Measurements from ENCODE around the gene FHIP2A.
A peak's percentile ranks its signal among the peaks of the same experiment; 100 is the strongest.

FHIP2A gene

DNA sequence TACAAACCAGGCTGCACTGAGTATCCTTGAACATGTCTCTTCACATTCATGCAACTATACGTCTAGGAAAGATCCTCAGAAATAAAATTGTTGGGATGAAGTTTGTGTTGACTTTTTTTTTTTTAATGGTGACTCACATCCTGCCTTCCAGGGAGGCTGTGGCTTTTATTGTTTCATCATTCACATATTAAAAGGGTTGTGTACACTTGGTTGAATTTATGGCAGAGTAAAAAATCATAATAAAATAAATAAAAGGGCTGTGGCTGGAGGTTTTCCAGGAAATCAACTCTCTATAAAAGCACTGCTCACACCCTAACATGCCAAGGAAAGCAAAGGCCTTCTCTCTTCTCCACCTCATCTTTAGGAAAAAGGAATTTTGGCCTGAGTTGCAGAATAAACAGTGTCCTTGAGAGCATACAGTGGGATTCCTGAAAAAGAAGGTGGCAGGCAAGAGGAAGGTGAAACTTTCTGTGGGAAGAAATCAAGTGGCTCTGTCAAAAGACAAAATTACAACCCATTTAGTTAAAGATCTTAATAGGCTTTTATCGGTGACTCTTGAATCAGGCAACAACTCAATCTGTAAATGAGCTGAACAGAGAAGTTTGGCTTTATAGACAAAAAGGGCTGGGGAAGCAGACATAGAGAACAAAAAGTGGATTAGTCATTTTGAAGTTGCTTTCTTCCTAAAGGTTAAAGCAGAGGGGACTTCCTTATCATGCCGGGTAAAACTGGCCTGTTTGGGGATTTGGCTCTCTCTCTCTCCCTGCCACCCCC, 41.6 kb upstream of the FHIP2A start (continued):
- TF ChIP-seq ZNF596 (tag by site-specific recombination; IDR thresholded peaks at IDR 0.05) = no peak
- TF ChIP-seq, protein P1, sequence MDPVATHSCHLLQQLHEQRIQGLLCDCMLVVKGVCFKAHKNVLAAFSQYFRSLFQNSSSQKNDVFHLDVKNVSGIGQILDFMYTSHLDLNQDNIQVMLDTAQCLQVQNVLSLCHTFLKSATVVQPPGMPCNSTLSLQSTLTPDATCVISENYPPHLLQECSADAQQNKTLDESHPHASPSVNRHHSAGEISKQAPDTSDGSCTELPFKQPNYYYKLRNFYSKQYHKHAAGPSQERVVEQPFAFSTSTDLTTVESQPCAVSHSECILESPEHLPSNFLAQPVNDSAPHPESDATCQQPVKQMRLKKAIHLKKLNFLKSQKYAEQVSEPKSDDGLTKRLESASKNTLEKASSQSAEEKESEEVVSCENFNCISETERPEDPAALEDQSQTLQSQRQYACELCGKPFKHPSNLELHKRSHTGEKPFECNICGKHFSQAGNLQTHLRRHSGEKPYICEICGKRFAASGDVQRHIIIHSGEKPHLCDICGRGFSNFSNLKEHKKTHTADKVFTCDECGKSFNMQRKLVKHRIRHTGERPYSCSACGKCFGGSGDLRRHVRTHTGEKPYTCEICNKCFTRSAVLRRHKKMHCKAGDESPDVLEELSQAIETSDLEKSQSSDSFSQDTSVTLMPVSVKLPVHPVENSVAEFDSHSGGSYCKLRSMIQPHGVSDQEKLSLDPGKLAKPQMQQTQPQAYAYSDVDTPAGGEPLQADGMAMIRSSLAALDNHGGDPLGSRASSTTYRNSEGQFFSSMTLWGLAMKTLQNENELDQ (tag by site-specific recombination; IDR thresholded peaks at IDR 0.05; ENCODE audit: low read depth) = no peak
- TF ChIP-seq, protein P2, sequence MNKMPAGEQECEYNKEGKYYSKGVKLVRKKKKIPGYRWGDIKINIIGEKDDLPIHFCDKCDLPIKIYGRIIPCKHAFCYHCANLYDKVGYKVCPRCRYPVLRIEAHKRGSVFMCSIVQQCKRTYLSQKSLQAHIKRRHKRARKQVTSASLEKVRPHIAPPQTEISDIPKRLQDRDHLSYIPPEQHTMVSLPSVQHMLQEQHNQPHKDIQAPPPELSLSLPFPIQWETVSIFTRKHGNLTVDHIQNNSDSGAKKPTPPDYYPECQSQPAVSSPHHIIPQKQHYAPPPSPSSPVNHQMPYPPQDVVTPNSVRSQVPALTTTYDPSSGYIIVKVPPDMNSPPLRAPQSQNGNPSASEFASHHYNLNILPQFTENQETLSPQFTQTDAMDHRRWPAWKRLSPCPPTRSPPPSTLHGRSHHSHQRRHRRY (tag by site-specific recombination; IDR thresholded peaks at IDR 0.05) = no peak
- TF ChIP-seq BCL11A (tag by site-specific recombination; IDR thresholded peaks at IDR 0.05; ENCODE audit: low read depth) = peak; percentile 94
- 0 out of 2 replicates have a peak, but pooled peaks have one; percentile 35 for TF ChIP-seq ZBTB8A (tag by site-specific recombination; IDR thresholded peaks at IDR 0.05)
- no peak for TF ChIP-seq REPIN1 (tag by site-specific recombination; IDR thresholded peaks at IDR 0.05; ENCODE audit: low read depth)

DNA sequence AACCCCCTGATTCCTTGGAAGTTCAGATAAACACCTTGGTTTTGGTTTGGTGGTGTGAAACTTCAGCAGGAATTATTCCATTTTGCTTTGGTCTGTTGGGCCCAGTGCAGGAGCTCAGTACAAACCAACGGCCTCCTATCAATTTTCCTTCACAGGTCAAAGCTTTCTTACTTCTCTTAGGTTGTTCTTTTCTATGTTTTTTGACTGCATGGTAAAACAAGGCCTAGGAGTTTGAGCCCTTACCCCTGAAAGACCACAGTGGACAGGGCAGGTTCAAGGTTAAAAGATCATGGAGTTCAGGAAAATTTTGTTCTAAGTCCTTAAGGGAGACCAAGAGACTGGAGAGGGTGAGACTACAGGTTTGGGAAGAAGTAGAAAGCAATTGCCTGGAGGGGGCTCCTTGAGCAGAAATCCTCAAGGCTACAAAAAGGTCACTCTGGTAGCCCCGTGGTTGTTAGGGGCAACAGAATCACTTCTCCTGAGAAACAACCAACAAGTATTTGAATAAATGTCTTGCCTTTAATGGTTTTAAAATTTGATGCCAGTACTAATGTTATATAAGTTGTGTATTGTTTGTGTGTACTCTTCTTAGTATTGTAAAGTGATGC, 40.9 kb upstream of the FHIP2A start:
- no peaks in the 10 kb centered on the region for H3K36me3 ChIP-seq (ENCODE audit: control insufficient read depth in 2 of 2, insufficient read depth in 1 of 2, low read length in 2 of 2)
- CTCF ChIA-PET = interaction anchor here (0.6 to 0.9 kb wide), 3 partner anchors 111 to 341 kb away, joined by 3 to 4 read pairs (median 3); no protein-coding TSS in a partner anchor

DNA sequence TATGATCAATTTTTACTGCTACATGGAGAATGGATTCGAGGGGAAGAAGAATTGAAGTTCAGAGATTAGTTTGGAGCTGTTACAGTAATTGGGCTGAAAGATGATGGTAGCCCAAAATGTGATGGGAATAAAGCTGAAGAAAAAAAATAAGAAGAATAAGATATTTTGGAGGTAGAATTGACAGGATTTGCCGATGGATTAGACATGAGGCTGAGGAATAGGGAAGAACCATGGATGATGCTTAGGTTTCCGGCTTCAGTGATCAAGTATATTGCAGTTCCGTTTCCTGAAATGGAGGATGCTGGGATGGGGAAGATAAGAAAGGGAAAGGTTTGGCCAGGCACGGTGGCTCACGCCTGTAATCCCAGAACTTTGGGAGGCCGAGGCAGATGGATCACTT, 38.9 kb upstream of the FHIP2A start:
- no peak overlapping the region for H3K27ac ChIP-seq (ENCODE audit: extremely low read depth, low read depth, low read length)
- H3K4me3 ChIP-seq (ENCODE audit: low read depth, low read length) = no peak overlapping the region
- ChIA-PET CTCF (interaction anchor here (0.5 to 1.4 kb wide), 6 partner anchors 53 to 233 kb away, joined by 3 to 4 read pairs (median 3); no protein-coding TSS in a partner anchor), POLR2A (no interaction called here)
- H3K9me3 ChIP-seq (ENCODE audit: control insufficient read depth, insufficient read depth, low read depth, low read length) = no peaks in the 10 kb centered on the region
- TF ChIP-seq ZNF19 (tag by site-specific recombination; IDR thresholded peaks at IDR 0.05; ENCODE audit: low read depth) = no peak
- TF ChIP-seq, protein P3, sequence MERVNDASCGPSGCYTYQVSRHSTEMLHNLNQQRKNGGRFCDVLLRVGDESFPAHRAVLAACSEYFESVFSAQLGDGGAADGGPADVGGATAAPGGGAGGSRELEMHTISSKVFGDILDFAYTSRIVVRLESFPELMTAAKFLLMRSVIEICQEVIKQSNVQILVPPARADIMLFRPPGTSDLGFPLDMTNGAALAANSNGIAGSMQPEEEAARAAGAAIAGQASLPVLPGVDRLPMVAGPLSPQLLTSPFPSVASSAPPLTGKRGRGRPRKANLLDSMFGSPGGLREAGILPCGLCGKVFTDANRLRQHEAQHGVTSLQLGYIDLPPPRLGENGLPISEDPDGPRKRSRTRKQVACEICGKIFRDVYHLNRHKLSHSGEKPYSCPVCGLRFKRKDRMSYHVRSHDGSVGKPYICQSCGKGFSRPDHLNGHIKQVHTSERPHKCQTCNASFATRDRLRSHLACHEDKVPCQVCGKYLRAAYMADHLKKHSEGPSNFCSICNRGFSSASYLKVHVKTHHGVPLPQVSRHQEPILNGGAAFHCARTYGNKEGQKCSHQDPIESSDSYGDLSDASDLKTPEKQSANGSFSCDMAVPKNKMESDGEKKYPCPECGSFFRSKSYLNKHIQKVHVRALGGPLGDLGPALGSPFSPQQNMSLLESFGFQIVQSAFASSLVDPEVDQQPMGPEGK (tag by site-specific recombination; IDR thresholded peaks at IDR 0.05) = no peak
- no peak for TF ChIP-seq ZNF112 (tag by site-specific recombination; IDR thresholded peaks at IDR 0.05)
- no peak for TF ChIP-seq HOXA7 (CRISPR knock-in tag; IDR thresholded peaks at IDR 0.05; ENCODE audit: borderline replicate concordance)
- TF ChIP-seq, protein P4, sequence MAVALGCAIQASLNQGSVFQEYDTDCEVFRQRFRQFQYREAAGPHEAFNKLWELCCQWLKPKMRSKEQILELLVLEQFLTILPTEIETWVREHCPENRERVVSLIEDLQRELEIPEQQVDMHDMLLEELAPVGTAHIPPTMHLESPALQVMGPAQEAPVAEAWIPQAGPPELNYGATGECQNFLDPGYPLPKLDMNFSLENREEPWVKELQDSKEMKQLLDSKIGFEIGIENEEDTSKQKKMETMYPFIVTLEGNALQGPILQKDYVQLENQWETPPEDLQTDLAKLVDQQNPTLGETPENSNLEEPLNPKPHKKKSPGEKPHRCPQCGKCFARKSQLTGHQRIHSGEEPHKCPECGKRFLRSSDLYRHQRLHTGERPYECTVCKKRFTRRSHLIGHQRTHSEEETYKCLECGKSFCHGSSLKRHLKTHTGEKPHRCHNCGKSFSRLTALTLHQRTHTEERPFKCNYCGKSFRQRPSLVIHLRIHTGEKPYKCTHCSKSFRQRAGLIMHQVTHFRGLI (tag by site-specific recombination; IDR thresholded peaks at IDR 0.05) = no peak
- no peaks in the 10 kb centered on the region for H3K36me3 ChIP-seq (ENCODE audit: control insufficient read depth in 2 of 2, insufficient read depth in 1 of 2, low read length in 2 of 2)
- peaks cover 19% of the 10 kb centered on the region for H3K4me1 ChIP-seq (ENCODE audit: control insufficient read depth, insufficient read depth, low read length)

More for the DNA sequence above, 40.9 kb upstream of the FHIP2A start:
- no peak overlapping the region for H3K4me3 ChIP-seq (ENCODE audit: low read depth, low read length)
- H3K4me1 ChIP-seq (ENCODE audit: control insufficient read depth, insufficient read depth, low read length) = peaks cover 19% of the 10 kb centered on the region
- H3K9me3 ChIP-seq (ENCODE audit: control insufficient read depth, insufficient read depth, low read depth, low read length) = no peaks in the 10 kb centered on the region
- POLR2A ChIA-PET = no interaction called here
- TF ChIP-seq ZNF302 (tag by site-specific recombination; IDR thresholded peaks at IDR 0.05; ENCODE audit: low read depth) = no peak
- no peak for TF ChIP-seq ZNF354C (tag by site-specific recombination; IDR thresholded peaks at IDR 0.05; ENCODE audit: borderline replicate concordance, low read depth)
- TF ChIP-seq ZNF138 (tag by site-specific recombination; IDR thresholded peaks at IDR 0.05; ENCODE audit: borderline replicate concordance) = no peak
- TF ChIP-seq BCL11B (tag by site-specific recombination; IDR thresholded peaks at IDR 0.05; ENCODE audit: low read depth) = no peak
- no peak for TF ChIP-seq WT1 (tag by site-specific recombination; IDR thresholded peaks at IDR 0.05)
- TF ChIP-seq, protein P5, sequence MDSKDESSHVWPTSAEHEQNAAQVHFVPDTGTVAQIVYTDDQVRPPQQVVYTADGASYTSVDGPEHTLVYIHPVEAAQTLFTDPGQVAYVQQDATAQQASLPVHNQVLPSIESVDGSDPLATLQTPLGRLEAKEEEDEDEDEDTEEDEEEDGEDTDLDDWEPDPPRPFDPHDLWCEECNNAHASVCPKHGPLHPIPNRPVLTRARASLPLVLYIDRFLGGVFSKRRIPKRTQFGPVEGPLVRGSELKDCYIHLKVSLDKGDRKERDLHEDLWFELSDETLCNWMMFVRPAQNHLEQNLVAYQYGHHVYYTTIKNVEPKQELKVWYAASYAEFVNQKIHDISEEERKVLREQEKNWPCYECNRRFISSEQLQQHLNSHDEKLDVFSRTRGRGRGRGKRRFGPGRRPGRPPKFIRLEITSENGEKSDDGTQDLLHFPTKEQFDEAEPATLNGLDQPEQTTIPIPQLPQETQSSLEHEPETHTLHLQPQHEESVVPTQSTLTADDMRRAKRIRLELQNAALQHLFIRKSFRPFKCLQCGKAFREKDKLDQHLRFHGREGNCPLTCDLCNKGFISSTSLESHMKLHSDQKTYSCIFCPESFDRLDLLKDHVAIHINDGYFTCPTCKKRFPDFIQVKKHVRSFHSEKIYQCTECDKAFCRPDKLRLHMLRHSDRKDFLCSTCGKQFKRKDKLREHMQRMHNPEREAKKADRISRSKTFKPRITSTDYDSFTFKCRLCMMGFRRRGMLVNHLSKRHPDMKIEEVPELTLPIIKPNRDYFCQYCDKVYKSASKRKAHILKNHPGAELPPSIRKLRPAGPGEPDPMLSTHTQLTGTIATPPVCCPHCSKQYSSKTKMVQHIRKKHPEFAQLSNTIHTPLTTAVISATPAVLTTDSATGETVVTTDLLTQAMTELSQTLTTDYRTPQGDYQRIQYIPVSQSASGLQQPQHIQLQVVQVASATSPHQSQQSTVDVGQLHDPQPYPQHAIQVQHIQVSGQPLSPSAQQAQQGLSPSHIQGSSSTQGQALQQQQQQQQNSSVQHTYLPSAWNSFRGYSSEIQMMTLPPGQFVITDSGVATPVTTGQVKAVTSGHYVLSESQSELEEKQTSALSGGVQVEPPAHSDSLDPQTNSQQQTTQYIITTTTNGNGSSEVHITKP (tag by site-specific recombination; IDR thresholded peaks at IDR 0.05) = peak; percentile 71
- no peak for TF ChIP-seq EGR2 (tag by site-specific recombination; IDR thresholded peaks at IDR 0.05; ENCODE audit: low read depth)
- peak; percentile 2; the same call in 1 of the 2 replicates for TF ChIP-seq MZF1 (tag by site-specific recombination; IDR thresholded peaks at IDR 0.05; ENCODE audit: borderline replicate concordance)
- TF ChIP-seq ZNF549 (tag by site-specific recombination; IDR thresholded peaks at IDR 0.05) = no peak
- 0 out of 2 replicates have a peak, but pooled peaks have one; percentile 13 for TF ChIP-seq KLF10 (tag by site-specific recombination; IDR thresholded peaks at IDR 0.05)
- peak overlapping the region; percentile 89 for H3K27ac ChIP-seq (ENCODE audit: extremely low read depth, low read depth, low read length)

Data from HEK293 (cell line).